ENCODE results near the gene HYDIN.

Gene HYDIN

DNA sequence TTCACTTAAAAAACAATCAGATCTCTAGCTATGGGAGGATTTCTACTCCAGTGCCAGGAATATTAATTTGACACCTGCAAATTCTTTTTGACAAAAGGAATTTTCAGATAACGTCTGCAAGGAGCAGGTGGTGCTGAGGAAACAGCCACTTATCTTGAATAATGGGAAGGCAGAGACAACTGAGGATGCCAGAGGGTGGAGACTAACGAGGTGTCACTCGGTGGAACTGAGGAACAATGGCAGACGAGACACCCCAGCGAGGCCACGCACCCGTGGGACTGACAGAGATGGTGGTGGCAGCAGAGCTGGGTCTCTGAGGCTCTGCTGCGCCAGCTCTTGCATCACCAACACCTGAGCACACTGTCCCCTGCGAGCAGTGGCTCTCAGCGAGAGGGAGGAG is 471.7 kb downstream of the HYDIN start:
- no peak for DNase-seq
